HG03439 (cell line): ENCODE data around the gene ATL3.
"Not testable (repeated sequence)": the region's sequence is repeated elsewhere in the genome, so short reads cannot be mapped to it uniquely, and the experiment has no call there.

Source experiments
- ATAC-seq: cut with Tn5 transposase; IDR thresholded peaks from one replicate; pipeline ENCODE4 v1.9.1; 2021; ENCODE audit warnings: mild to moderate bottlenecking, moderate library complexity; ENCODE audit not compliant: unreplicated experiment

Gene ATL3

DNA sequence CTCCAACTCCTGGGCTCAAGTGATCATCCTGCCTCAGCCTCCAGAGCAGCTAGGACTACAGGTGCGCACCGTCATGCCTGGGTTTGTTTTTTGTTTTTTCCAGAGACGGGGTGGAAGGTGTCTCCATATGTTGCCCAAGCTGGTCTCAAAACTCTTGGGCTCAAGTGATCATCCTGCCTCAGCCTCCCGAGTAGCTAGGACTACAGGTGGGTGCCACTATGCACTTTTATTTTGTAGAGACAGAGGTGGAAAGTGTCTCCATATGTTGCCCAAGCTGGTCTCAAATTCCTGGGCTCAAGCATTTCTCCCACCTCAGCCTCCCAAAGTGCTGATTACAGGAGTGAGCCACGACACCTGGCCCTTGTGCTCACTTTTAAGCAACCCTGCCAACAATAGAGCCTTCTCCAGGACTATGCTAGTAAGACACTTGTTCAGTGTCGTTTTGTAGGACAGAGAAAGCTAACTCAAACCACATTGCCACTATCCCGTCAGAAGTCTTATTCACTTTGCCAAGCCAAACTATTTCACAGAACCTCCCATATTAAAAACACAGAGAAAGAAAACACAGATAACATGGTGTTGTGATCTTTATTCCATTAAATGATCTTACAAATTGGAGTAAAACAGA, 47.5 kb downstream of the ATL3 start:
- no peak for ATAC-seq

DNA sequence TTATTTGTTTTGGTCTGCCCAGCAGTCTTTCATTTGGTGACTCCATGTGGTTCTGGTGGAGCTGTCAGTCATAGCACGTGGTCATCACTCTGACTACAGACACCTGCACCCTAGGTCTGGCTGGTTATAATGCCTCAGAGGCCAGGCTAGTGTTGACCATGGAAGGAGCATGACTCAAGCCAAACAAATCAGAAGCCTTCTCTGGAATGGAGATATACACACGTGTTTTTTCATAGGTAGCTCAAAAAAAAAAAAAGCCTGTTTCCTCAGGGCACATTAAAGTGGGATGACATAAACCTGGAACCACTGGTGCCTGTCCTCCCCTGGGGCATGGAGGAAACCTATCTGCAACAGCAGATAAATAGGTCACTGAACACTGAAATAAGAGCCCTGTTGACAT, 48.9 kb downstream of the ATL3 start:
- no peak for ATAC-seq

DNA sequence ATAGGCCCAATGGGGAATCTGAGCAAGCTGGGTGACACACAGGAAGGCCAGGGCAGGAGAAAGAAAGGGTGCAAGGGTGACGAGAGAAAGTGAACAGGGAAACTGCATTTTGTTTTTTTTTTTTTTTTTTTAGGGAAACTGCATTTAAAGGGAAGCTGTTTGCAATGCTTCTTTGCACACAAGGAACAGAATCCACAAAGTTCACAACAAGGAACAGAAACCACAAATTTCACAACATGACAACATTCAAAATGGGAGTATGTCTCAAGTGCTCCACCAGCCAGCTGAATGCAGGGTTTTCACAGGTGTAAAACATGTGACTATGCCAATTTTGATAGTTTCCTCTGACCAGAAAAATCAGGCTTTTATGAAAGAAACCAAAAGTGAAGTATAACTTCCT, 50.1 kb downstream of the ATL3 start:
- ATAC-seq, result no peak

DNA sequence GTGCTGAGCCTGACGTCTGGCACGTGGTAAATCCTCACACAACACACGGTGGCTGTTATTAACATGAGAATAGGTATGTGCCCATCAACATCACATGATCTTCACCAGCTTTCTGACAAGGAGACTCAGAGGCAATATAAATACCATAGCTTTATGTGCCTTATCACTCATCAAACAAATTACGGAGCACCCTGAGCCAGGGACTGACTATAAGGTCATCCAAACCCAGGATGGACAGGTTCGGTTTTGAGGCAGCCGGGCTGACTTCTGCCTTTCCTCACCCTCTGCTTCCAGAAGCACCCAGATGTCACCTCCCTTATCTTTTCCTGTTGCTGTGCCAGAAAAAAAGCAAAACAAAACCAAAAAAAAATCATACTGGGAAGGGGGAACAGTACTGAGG, 51.2 kb downstream of the ATL3 start:
- ATAC-seq, result no peak

DNA sequence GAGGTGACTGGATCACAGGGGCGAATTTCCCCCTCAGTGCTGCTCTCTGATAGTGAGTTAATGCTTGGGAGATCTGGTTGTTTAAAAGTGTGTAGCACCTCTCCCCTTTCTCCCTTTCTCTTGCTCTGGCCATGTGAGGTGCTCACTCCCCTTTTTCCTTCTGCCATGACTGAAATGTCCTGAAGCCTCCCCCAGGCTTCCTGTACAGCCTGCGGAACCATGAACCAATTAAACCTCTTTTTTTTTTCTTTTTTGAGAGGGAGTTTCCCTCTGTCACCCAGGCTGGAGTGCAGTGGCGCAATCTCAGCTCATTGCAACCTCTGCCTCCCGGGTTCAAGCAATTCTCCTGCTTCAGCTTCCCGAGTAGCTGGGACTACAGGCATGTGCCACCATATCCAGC, 53.5 kb downstream of the ATL3 start:
- not testable (repeated sequence) for ATAC-seq

DNA sequence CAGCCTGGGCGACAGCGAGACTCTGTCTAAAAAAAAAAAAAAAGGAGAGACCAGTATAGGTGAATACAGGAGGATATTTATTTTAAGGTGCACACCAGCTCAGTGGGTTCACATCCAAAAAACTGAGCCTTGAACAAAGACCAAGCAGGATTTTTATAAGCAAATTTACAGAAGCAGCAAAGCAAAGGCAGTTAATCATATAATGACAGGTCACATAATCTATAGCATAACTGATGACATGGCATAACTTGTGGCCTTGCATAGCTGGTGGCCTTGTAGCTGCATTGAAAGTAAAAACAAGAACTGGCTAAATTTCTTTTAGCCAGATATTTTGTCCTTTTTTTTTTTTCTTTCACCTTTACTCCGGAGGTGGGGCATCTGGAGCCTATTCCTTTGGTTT, 54.2 kb downstream of the ATL3 start:
- no peak for ATAC-seq

DNA sequence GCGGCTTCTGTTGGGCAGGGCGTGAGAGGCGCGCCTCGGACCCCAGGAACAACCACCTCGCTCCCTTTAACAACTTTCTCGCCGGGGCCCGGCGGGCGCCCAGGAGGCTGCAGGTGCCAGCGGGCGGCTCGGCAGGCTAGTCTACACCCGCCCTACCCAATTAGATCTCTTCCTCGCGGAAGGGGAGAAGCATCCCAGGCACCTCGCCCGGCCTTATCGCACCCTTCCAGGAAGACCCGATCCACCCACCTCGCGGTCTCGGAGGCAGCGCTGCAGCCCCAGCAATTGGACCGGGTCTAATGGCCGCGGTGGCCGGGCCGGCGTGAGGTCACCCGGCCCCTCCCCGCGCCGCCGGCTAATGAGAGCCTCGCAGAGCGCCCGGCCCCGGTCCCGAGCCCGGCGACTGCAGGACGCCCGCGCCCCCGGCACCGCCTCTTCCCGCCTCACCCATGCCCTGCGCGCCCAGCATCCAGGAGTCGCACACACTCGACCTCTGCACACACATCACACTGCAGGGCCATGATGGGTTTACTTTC, 57.0 kb downstream of the ATL3 start, which contains the start of gene PLAAT3:
Gene PLAAT3 (minus strand): TSS at position 298 of the 536 bp plus-strand sequence. CDS start 419 bp downstream, outside the sequence.
- no peak for ATAC-seq

DNA sequence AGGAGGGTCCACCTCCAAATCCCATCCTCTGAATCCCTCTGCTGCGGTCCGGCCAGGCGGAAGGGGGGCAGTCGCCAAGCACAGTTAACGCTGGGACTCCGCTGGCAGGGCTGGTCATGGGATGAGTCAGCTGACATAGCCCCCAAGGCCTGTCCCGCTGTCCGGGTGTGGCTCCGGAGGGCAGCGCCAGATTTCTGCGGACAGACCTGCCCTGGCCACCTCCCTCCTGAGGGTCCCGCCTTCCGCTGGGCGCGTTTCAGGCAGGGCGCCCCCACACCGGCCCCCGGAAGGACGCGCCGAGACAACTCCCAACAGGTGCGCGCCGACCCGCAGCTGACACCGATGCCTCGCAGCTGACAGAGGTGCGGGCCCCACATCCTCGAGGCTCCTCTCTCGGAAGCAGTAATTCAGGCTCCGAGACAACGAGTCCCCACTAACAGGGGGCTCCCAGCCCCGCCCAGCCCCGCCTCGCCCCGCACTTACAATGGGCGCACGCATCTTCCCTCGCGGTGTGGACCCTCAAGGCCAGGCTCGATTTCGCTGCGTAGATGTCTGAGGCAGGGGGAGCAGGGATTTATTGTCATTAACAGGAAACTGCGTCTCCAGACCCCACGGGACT, 57.5 kb downstream of the ATL3 start:
- no peak for ATAC-seq

DNA sequence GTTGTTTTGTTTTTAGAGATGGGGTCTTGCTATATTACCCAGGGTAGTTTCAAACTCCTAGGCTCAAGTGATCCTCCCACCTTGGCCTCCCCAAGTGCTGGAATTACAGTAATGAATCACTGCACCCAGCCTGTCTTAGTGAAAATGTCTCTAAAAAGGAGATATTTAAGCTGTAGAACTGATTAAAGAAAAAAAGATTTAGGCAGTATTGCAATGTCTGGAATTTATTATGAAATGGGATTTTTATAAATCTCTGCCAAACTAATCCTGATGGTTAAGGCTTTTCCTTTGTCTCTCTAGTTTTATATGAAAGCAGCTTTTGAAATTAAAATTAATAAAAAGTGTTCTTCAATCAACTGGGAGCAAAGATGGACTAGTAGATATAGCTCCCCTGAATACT, 59.0 kb downstream of the ATL3 start:
- ATAC-seq, result no peak

DNA sequence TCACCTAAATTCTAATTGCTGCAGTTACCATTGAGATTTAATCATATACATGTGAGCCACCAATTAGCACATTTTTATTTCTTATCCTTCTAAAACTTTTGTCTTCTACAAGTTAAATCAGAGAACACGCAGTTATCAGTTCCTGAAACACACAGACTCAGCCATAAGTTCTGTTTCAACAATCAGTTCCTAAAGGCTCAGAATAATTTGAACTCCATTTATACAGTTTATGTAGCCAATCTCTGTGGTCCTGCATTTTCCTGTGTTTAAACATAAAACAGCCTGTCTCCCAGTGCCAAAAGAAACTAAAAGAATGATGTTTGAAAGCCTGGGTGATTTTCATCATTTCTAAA, 59.8 kb downstream of the ATL3 start:
- no peak for ATAC-seq

DNA sequence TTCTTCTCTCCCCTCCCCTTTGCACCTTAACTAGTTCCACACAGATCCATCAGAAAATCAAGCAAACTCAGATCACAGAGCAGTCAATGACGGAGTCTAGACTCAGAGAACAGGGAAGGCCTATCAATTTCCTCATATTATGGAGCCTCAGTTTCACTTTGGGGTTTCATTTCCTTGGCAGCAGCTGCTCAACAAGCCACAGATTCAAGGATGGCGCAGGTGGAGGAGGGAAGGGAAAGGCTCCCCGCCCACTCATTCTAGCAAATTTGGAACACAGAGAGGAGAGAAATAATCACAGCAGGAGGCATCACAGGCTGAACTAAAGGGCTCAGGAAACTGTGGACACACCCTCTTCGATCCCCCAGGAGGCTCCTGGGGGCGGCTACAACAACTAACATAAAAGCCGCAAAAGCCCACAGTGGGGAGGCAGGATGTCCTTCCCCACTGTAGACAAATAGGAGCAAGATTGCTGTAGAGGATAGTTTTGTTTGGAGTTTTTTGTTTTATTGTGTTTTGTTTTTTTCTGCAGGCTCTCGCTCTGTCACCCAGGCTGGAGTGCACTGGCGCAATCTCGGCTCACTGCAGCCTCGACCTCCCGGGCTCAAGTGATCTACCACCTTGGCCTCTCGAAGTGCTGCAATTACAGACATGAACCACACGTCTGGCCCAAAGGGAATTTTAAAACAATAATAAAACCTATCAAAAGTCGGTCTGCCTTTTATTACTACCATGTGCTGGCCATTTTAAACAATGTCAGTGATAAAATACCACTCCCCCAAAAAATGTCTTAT, 60.4 kb downstream of the ATL3 start:
- no peak for ATAC-seq

DNA sequence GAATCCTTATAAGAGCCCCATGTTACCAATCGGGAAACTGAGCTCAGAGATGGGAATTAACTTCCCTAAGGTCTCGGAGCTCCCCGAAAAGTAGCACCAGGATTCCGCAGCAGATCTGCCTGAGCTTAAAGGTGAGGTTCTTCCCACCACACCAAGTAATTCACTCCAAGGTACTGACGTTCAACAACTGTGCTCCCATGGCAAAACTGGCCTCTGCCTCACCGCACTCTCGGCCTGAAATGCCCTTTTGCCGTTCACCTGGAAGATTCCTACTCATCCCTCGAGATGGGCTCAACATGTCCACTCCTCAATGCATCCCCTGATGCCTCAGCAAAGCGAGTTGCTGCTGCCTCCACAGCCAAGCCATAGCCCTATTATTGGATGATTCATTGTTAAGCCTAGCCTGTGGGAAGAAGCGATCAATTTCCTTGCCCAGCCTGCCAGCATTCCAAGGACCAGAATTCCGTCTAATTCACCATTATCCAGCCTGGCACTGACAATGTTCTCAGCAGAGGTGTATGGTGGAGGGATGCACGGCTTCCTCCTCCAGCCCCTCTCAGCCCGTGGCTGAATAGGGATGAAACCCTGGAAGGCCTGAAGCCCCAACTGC, 61.1 kb downstream of the ATL3 start:
- ATAC-seq, result no peak

DNA sequence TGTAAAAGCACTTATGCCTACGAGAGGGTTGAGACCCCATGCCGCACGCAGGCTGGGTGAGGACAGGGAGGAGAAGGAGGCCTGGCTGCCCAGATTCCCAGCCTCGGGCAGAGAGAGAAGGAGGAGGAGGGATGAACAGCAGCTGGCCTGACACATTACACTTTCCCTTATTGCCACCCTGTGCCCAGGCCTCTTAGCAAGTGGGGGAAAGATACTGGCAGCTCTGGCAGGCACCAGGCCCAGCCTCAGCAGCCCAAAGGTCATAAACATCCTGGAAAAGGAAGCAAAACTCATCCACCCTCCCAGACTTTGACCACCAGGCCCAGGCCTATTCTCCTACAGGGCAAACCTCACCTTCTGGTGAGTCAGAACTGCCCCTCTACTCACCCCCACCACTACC, 61.6 kb downstream of the ATL3 start:
- no peak for ATAC-seq

DNA sequence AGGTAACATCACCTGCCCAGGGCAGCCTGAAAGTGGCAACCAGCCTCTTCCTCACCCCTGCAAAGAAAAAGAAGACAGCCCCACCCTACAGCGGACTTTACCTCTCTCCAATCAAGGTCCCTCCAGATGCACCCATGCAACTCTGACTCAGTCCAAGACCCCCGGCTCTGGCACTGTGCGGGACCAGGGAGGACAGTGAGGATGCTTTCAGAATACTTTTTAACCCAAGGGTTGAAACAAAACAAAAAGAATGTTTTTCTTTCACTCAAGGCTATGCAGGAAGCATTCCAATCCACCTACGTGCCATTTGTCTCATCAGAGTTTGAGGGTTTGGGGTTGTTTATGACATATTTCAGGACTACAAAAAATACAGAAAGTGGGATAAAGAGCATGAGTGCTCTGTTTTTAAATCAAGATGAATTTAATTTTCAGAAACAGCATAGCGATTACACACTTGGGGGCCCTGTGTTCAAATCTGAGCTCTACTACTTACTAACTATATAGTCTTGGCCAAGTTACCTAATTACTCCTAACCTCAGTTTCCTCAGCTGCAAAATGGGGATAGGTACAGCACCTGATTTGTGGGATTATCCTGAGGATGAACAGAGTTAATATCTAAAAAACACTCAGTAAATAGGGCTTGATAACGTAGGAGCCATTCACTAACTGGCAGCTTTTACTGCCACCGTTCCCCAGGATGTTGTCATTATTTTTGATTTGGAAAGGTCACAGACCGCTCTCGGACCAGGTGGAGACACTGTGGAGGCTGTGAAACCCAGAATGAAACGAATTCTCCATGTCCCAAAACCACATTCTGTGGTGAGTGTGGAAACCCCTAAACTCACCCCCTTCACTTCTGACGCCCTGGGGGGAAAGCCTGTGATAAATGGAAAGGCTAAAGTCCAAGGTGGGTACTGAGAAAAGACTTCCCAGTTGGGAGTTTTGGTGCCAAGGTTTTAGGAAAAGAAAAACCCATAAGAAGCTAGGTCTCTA, 62.5 kb downstream of the ATL3 start:
- ATAC-seq, result no peak

DNA sequence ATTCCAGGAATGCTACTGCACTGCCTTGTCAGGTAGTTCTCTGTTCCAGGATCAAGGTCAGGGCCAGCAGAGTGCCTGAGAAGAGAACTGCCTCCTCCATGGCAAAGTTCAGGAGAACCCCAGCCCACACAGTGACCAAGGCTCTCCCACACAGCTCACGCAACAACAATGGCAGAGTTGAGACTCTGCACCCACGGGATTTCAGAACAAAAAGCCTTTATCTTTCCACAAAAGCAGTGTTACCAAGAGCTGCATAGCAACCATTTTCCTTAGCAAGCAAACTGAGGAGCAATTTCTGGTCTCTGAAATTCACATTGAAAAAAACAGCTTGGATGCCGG, 68.0 kb downstream of the ATL3 start:
- no peak for ATAC-seq

DNA sequence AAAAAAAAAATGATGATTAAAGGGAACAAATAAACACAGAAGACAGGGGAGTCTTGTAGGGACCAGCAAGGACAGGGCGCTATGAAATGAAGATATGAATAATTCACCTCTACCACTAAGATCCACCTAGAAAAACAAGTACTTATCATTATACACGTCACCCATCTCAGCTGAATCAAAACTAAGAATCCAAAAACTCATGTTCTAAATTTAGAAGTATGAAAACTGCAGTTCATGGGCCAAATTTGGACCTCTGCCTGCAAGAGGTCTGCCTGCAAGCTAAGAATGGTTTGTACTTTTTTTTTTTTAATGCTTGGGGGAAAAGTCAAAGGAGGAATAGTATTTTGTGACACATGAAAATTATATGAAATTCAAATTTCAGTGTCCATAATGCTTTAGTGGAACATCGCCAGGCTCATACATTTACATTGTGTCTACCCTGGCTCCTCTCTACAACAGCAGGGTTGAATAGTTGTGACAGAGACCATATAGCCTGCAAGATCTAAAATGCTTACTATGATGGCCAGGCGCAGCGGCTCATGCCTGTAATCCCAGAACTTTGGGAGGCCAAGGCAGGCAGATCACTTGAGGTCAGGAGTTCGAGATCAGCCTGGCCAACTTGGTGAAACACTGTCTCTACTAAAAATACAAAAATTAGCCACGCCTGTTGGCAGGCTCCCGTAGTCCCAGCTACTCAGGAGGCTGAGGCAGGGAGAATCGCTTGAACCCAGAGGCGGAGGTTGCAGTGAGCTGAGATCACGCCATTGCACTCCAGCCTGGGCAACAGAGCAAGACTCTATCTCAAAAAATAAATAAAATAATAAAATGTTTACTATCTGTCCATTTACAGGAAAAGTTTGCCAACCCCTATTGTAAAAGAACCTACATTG, 68.6 kb downstream of the ATL3 start:
- ATAC-seq, result not testable (repeated sequence)

DNA sequence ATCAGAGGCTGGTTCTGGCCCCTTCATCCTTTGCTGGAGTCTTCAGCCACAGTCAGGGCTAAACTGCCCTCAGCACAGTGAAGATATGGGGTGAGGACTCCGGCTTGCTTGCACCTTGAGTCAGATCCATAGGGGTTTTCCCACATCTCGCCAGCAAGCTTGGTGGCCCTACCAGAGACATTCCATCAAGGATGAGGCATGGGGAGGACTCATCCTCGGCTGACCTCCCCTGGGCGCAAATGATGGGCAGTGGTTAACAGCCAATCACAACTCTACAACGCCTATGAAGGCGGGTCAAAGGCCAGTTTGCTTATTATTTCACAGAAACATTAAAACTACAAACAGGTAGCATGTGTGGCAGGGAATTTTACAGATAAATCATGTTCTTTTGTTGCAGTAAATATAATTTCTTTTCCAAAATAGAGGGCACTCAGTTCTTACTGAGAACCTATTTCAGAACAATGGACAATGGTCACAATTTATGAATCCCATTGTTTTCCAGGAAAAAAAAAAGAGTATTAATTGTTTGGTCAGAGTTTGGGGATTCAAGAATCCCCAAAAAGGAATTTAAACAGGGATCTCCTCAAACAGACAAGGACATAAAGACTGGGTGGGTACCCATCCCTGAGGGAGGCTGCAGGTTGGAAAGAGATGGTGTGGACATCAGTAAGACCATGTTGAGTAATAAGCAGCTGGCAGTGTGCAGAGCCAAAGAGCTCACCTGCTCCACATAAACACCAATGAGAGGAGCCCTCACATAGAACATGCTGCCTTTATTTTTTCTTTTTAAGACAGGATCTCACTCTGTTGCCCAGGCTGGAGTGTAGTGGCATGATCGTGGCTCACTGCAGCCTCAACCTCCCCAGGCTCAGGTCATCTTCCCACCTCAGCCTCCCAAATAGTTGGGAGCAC, 71.7 kb downstream of the ATL3 start:
- no peak for ATAC-seq

DNA sequence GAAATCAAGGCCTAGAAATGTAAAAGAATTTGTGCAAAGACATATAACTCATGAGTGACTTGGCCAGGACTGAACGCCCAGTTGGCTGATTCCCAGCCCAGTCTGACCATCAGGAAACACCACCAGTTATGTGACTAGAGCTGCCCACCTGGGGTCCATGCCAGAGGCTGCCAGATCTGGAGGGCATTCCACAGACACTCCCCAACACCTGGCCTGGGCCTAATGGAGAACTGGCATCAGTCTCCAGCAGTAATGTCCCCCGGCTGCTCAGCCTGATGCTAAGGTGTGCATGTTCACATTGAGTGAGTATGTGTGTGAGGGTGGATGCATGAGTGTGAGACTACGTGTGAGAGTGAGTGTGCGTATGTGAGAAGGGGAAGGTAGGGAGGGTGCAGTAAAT, 72.6 kb downstream of the ATL3 start:
- ATAC-seq, result no peak
